Measurements from ENCODE around the gene ADCY10.

- TF ChIP-seq, protein P1, sequence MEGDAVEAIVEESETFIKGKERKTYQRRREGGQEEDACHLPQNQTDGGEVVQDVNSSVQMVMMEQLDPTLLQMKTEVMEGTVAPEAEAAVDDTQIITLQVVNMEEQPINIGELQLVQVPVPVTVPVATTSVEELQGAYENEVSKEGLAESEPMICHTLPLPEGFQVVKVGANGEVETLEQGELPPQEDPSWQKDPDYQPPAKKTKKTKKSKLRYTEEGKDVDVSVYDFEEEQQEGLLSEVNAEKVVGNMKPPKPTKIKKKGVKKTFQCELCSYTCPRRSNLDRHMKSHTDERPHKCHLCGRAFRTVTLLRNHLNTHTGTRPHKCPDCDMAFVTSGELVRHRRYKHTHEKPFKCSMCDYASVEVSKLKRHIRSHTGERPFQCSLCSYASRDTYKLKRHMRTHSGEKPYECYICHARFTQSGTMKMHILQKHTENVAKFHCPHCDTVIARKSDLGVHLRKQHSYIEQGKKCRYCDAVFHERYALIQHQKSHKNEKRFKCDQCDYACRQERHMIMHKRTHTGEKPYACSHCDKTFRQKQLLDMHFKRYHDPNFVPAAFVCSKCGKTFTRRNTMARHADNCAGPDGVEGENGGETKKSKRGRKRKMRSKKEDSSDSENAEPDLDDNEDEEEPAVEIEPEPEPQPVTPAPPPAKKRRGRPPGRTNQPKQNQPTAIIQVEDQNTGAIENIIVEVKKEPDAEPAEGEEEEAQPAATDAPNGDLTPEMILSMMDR (IDR thresholded peaks at IDR 0.05) = no peak
- no peak for TF ChIP-seq POLR2A (IDR thresholded peaks at IDR 0.05)
- no peak for TF ChIP-seq EP300 (IDR thresholded peaks at IDR 0.05)
- TF ChIP-seq POLR2AphosphoS5 (IDR thresholded peaks at IDR 0.05) = no peak
These were observed 13.3 kb upstream of the ADCY10 start for GRCh38 chr1:167927046-167927754.
